ENCODE results near the gene MAP3K3.

Gene MAP3K3

GRCh38 chr17:63641692-63642448 is 19.7 kb downstream of the MAP3K3 start:
- Histone ChIP-seq H3K4me3 (ENCODE audit: low read depth in 1 of 2, low read length in 2 of 2) (no peak overlapping the region), H3K27ac (ENCODE audit: low read depth, low read length) (no peak overlapping the region), H3K9ac (ENCODE audit: low read length) (no peak overlapping the region), H3K9me3 (ENCODE audit: low read length) (no peaks in the 10 kb centered on the region), H3K27me3 (ENCODE audit: control insufficient read depth in 1 of 2, insufficient read depth in 2 of 2, low read length in 2 of 2) (no peaks in the 10 kb centered on the region), H3K36me3 (ENCODE audit: insufficient read depth, low read length) (peaks cover 12% of the 10 kb centered on the region), H3K4me1 (ENCODE audit: insufficient read depth, low read length) (peaks cover 31% of the 10 kb centered on the region)

- Histone ChIP-seq H3K9me3 (ENCODE audit: low read length) (no peaks in the 10 kb centered on the region), H3K36me3 (ENCODE audit: insufficient read depth, low read length) (peaks cover 17% of the 10 kb centered on the region), H3K27me3 (ENCODE audit: control insufficient read depth in 1 of 2, insufficient read depth in 2 of 2, low read length in 2 of 2) (no peaks in the 10 kb centered on the region), H3K4me1 (ENCODE audit: insufficient read depth, low read length) (peaks cover 30% of the 10 kb centered on the region), H3K9ac (ENCODE audit: low read length) (no peak overlapping the region), H3K4me3 (ENCODE audit: low read depth in 1 of 2, low read length in 2 of 2) (no peak overlapping the region), H3K27ac (ENCODE audit: low read depth, low read length) (no peak overlapping the region)
Measured at GRCh38 chr17:63644846-63645245, 22.6 kb downstream of the MAP3K3 start.

GRCh38 chr17:63645775-63646487 is 23.7 kb downstream of the MAP3K3 start:
- Histone ChIP-seq H3K9me3 (ENCODE audit: low read length) (no peaks in the 10 kb centered on the region), H3K36me3 (ENCODE audit: insufficient read depth, low read length) (peaks cover 17% of the 10 kb centered on the region), H3K4me3 (ENCODE audit: low read depth in 1 of 2, low read length in 2 of 2) (no peak overlapping the region), H3K9ac (ENCODE audit: low read length) (no peak overlapping the region), H3K4me1 (ENCODE audit: insufficient read depth, low read length) (peaks cover 30% of the 10 kb centered on the region), H3K27ac (ENCODE audit: low read depth, low read length) (peak overlapping the region; percentile 24), H3K27me3 (ENCODE audit: control insufficient read depth in 1 of 2, insufficient read depth in 2 of 2, low read length in 2 of 2) (no peaks in the 10 kb centered on the region)

- Histone ChIP-seq H3K27me3 (ENCODE audit: control insufficient read depth in 1 of 2, insufficient read depth in 2 of 2, low read length in 2 of 2) (no peaks in the 10 kb centered on the region), H3K9me3 (ENCODE audit: low read length) (no peaks in the 10 kb centered on the region), H3K4me3 (ENCODE audit: low read depth in 1 of 2, low read length in 2 of 2) (no peak overlapping the region), H3K4me1 (ENCODE audit: insufficient read depth, low read length) (peaks cover 30% of the 10 kb centered on the region), H3K9ac (ENCODE audit: low read length) (no peak overlapping the region), H3K27ac (ENCODE audit: low read depth, low read length) (peak overlapping the region; percentile 28), H3K36me3 (ENCODE audit: insufficient read depth, low read length) (peaks cover 17% of the 10 kb centered on the region)
Measured at GRCh38 chr17:63646488-63646806, 24.2 kb downstream of the MAP3K3 start.

- Histone ChIP-seq H3K36me3 (ENCODE audit: insufficient read depth, low read length) (peaks cover 17% of the 10 kb centered on the region), H3K27me3 (ENCODE audit: control insufficient read depth in 1 of 2, insufficient read depth in 2 of 2, low read length in 2 of 2) (no peaks in the 10 kb centered on the region), H3K9ac (ENCODE audit: low read length) (no peak overlapping the region), H3K4me1 (ENCODE audit: insufficient read depth, low read length) (peaks cover 33% of the 10 kb centered on the region), H3K4me3 (ENCODE audit: low read depth in 1 of 2, low read length in 2 of 2) (no peak overlapping the region), H3K27ac (ENCODE audit: low read depth, low read length) (peak overlapping the region; percentile 28), H3K9me3 (ENCODE audit: low read length) (no peaks in the 10 kb centered on the region)
Measured at GRCh38 chr17:63647065-63647725, 25.0 kb downstream of the MAP3K3 start.

GRCh38 chr17:63647936-63648335 is 25.7 kb downstream of the MAP3K3 start:
- peaks cover 22% of the 10 kb centered on the region for H3K36me3 ChIP-seq (ENCODE audit: insufficient read depth, low read length)
- H3K27ac ChIP-seq (ENCODE audit: low read depth, low read length) = no peak overlapping the region
- no peaks in the 10 kb centered on the region for H3K27me3 ChIP-seq (ENCODE audit: control insufficient read depth in 1 of 2, insufficient read depth in 2 of 2, low read length in 2 of 2)
- no peaks in the 10 kb centered on the region for H3K9me3 ChIP-seq (ENCODE audit: low read length)
- H3K9ac ChIP-seq (ENCODE audit: low read length) = no peak overlapping the region
- H3K4me1 ChIP-seq (ENCODE audit: insufficient read depth, low read length) = peaks cover 40% of the 10 kb centered on the region
- H3K4me3 ChIP-seq (ENCODE audit: low read depth in 1 of 2, low read length in 2 of 2) = no peak overlapping the region

- H3K4me3 ChIP-seq (ENCODE audit: low read depth in 1 of 2, low read length in 2 of 2) = no peak overlapping the region
- H3K9me3 ChIP-seq (ENCODE audit: low read length) = no peaks in the 10 kb centered on the region
- H3K36me3 ChIP-seq (ENCODE audit: insufficient read depth, low read length) = peaks cover 35% of the 10 kb centered on the region
- no peak overlapping the region for H3K27ac ChIP-seq (ENCODE audit: low read depth, low read length)
- no peak overlapping the region for H3K9ac ChIP-seq (ENCODE audit: low read length)
- peaks cover 50% of the 10 kb centered on the region for H3K4me1 ChIP-seq (ENCODE audit: insufficient read depth, low read length)
- no peaks in the 10 kb centered on the region for H3K27me3 ChIP-seq (ENCODE audit: control insufficient read depth in 1 of 2, insufficient read depth in 2 of 2, low read length in 2 of 2)
Measured at GRCh38 chr17:63649813-63650212, 27.6 kb downstream of the MAP3K3 start.

- Histone ChIP-seq H3K36me3 (ENCODE audit: insufficient read depth, low read length) (peaks cover 27% of the 10 kb centered on the region), H3K4me3 (ENCODE audit: low read depth in 1 of 2, low read length in 2 of 2) (no peak overlapping the region), H3K9me3 (ENCODE audit: low read length) (no peaks in the 10 kb centered on the region), H3K4me1 (ENCODE audit: insufficient read depth, low read length) (peaks cover 31% of the 10 kb centered on the region), H3K9ac (ENCODE audit: low read length) (no peak overlapping the region), H3K27ac (ENCODE audit: low read depth, low read length) (no peak overlapping the region), H3K27me3 (ENCODE audit: control insufficient read depth in 1 of 2, insufficient read depth in 2 of 2, low read length in 2 of 2) (no peaks in the 10 kb centered on the region)
Measured at GRCh38 chr17:63652106-63652505, 29.9 kb downstream of the MAP3K3 start.

GRCh38 chr17:63653050-63653449 is 30.8 kb downstream of the MAP3K3 start:
- peaks cover 36% of the 10 kb centered on the region for H3K36me3 ChIP-seq (ENCODE audit: insufficient read depth, low read length)
- H3K27me3 ChIP-seq (ENCODE audit: control insufficient read depth in 1 of 2, insufficient read depth in 2 of 2, low read length in 2 of 2) = no peaks in the 10 kb centered on the region

GRCh38 chr17:63657786-63658185 is 35.6 kb downstream of the MAP3K3 start:
- peaks cover 11% of the 10 kb centered on the region for H3K4me1 ChIP-seq (ENCODE audit: insufficient read depth, low read length)
- H3K27me3 ChIP-seq (ENCODE audit: control insufficient read depth in 1 of 2, insufficient read depth in 2 of 2, low read length in 2 of 2) = no peaks in the 10 kb centered on the region
- H3K9me3 ChIP-seq (ENCODE audit: low read length) = no peaks in the 10 kb centered on the region
- H3K4me3 ChIP-seq (ENCODE audit: low read depth in 1 of 2, low read length in 2 of 2) = no peak overlapping the region
- peaks cover 49% of the 10 kb centered on the region for H3K36me3 ChIP-seq (ENCODE audit: insufficient read depth, low read length)
- no peak overlapping the region for H3K9ac ChIP-seq (ENCODE audit: low read length)
- H3K27ac ChIP-seq (ENCODE audit: low read depth, low read length) = no peak overlapping the region

More at GRCh38 chr17:63653050-63653449, 30.8 kb downstream of the MAP3K3 start:
- Histone ChIP-seq H3K4me3 (ENCODE audit: low read depth in 1 of 2, low read length in 2 of 2) (no peak overlapping the region), H3K9ac (ENCODE audit: low read length) (no peak overlapping the region), H3K9me3 (ENCODE audit: low read length) (no peaks in the 10 kb centered on the region), H3K4me1 (ENCODE audit: insufficient read depth, low read length) (peaks cover 22% of the 10 kb centered on the region), H3K27ac (ENCODE audit: low read depth, low read length) (peak overlapping the region; percentile 36)

- Histone ChIP-seq H3K36me3 (ENCODE audit: insufficient read depth, low read length) (peaks cover 50% of the 10 kb centered on the region), H3K9me3 (ENCODE audit: low read length) (no peaks in the 10 kb centered on the region), H3K9ac (ENCODE audit: low read length) (no peak overlapping the region), H3K27me3 (ENCODE audit: control insufficient read depth in 1 of 2, insufficient read depth in 2 of 2, low read length in 2 of 2) (no peaks in the 10 kb centered on the region), H3K27ac (ENCODE audit: low read depth, low read length) (no peak overlapping the region), H3K4me1 (ENCODE audit: insufficient read depth, low read length) (peaks cover 6% of the 10 kb centered on the region), H3K4me3 (ENCODE audit: low read depth in 1 of 2, low read length in 2 of 2) (no peak overlapping the region)
Measured at GRCh38 chr17:63658366-63658765, 36.1 kb downstream of the MAP3K3 start.
